Measurements from ENCODE around the gene EAPP.

GRCh38 chr14:34498684-34499412 lies 40.7 kb downstream of the EAPP start:
- TF ChIP-seq CTCF (IDR thresholded peaks at IDR 0.05) (peak in 2 of 4 experiments; percentile 19 to 23), POLR2AphosphoS5 (IDR thresholded peaks at IDR 0.05) (no peak)
